Placental pericyte (primary cell): Measurements from ENCODE around the gene CCDC13. TPM values are rescaled to one million over a fixed set of nuclear protein-coding genes. Genes with fewer than 3 reads are reported as not detected.

Source experiments
- small RNA-seq: library from RNA; depleted of rRNA; stranded (forward); fragments of <200 nt; gene quantifications from one replicate; pipeline ENCODE3, GENCODE V24; 2012; ENCODE audit warnings: low replicate concordance
- total RNA-seq: library from RNA; depleted of rRNA; stranded (reverse); fragments of >200 nt; gene quantifications from 2 replicates; pipeline ENCODE4 v1.2.3, GENCODE V29; 2012

Gene CCDC13
- total RNA-seq: 0.22 and 0.57 TPM in 2 replicates

GRCh38 chr3:42772670-42773408 lies at the start of gene CCDC13:
Gene CCDC13, minus strand, starts transcription at chr3:42773253. Its CDS starts 14,908 bp downstream, at chr3:42758345.

DNA sequence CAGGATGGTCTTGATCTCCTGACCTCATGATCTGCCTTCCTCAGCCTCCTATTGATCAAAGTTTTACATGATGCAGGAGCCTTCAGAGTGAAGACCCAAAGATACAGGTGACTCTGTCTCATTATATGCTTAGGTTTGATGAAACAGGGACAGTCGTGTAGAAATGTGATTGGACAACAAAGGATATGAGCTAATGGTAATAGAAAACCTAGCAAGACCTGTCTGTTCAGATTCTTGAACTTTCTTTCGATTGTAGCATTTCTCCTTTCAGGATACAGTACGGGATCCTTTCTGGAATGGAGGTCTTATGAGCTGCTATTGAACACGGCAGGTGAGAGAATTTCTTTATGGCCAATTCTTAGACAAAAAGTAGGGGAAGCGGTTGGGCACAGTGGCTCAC lies 36.1 kb upstream of the CCDC13 start, which contains the start of gene ACKR2:
Gene ACKR2, plus strand, starts transcription at position 244 of the 400 bp plus-strand sequence. CDS start 55,058 bp downstream, outside the sequence.

GRCh38 chr3:42804106-42804830 lies 31.2 kb upstream of the CCDC13 start, which contains the start of gene HIGD1A:
Gene HIGD1A, minus strand, starts transcription at chr3:42804490. Its CDS starts 10,237 bp downstream, at chr3:42794253.

Small RNA genes within 50 kb of the gene (small RNA-seq; reads per million reads assigned to genes)
- gene CCDC13: not detected

Other genes with a start within 250 kb of the CCDC13 start
- gene SEC22C, start 191.3 kb downstream of the CCDC13 start, total RNA-seq: 40.9 and 79.0 TPM in 2 replicates
- gene SS18L2, start 182.4 kb downstream of the CCDC13 start, total RNA-seq: 6.6 and 14.7 TPM in 2 replicates
- gene NKTR, start 172.6 kb downstream of the CCDC13 start, total RNA-seq: 40.7 and 83.8 TPM in 2 replicates
- 26.0 and 35.4 TPM in 2 replicates for gene ZBTB47, start 119.6 kb downstream of the CCDC13 start, total RNA-seq
- not detected in 2 replicates for gene KLHL40, start 87.7 kb downstream of the CCDC13 start, total RNA-seq
- gene HHATL, start 70.5 kb downstream of the CCDC13 start, total RNA-seq: not detected in 2 replicates
- 75.3 and 155 TPM in 2 replicates for gene HIGD1A, start 31.2 kb upstream of the CCDC13 start, total RNA-seq
- gene ACKR2, start 36.2 kb upstream of the CCDC13 start, total RNA-seq: 0.14 TPM in 1 of 2 replicates, not detected in the other
- gene CYP8B1, start 102.6 kb upstream of the CCDC13 start, total RNA-seq: not detected in 2 replicates
- gene ZNF662, start 132.9 kb upstream of the CCDC13 start, total RNA-seq: 1.1 and 1.3 TPM in 2 replicates
- 0.22 and 0.29 TPM in 2 replicates for gene GASK1A, start 206.1 kb upstream of the CCDC13 start, total RNA-seq